SH-SY5Y (cell line): ENCODE data around the gene TRIB2.

Source experiments
- GATA2 ChIP-seq: IDR thresholded peaks from 2 replicates; pipeline ENCODE4 v1.6.1; 2011; ENCODE audit warnings: mild to moderate bottlenecking, low read depth, low read length
- GATA3 ChIP-seq: IDR thresholded peaks from 2 replicates; pipeline ENCODE4 v1.6.1; 2011; ENCODE audit warnings: low read depth, mild to moderate bottlenecking, low read length, moderate library complexity

TRIB2 gene

GRCh38 chr2:12764075-12764730 is 47.5 kb downstream of the TRIB2 start:
- TF ChIP-seq GATA2 (no peak), GATA3 (no peak)

DNA sequence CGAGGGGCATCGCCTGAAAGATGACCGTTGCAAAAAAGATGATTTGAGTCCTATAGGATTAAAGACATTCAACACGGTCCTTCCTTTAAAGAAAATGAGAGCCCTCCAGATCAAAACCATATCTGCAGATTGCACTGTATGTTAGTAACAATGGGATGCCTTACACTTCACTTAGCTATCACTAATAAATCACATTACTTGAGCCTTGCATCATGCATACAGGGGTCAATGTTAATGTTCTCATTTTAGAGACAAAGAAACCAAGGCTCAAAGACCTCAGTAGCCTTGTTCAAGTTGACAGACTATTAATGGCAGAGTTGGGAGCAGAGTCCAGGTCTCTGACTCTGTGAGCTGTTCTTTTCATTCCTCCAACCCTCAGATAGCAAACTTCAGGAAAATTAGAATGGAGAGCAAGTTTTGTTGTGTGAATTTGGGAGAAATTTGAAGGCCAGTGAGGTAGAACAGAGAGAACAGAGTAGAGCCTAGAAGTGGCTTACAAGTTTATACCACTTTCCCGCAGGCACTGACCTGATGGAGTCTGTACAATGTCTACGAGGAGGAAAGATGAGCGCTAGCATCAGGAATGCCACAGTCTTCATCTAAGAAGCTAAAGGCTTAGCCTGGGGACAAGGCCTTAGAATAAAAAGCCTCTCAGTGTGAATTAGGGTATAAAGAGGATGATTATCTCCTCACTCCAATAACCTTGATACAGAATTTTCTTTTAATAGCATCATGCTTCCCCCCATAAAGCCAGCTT is 48.3 kb downstream of the TRIB2 start:
- TF ChIP-seq GATA2 (no peak), GATA3 (no peak)

- no peak for TF ChIP-seq GATA2
- no peak for TF ChIP-seq GATA3
These were observed 49.7 kb downstream of the TRIB2 start for GRCh38 chr2:12766421-12766879.

DNA sequence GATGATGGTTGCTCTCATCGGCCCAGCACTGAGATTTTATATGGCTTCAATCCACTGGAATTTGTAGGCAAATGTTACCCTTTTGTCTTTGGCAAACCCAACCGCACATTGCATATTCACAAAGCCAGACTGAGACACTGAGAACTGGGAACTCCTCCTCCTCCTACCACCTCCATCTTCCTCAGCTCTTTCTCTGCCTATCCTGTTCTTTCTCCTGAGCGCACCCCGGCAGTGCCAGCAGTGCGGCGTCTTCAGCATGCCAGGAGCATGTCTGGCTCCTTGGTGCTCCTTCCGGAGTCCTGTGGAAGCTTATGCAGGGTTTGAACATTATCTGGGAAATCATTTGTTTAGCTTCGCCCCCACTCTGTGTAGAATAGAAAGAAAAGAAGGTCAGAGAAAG is 50.8 kb downstream of the TRIB2 start:
- no peak for TF ChIP-seq GATA3
- no peak for TF ChIP-seq GATA2

DNA sequence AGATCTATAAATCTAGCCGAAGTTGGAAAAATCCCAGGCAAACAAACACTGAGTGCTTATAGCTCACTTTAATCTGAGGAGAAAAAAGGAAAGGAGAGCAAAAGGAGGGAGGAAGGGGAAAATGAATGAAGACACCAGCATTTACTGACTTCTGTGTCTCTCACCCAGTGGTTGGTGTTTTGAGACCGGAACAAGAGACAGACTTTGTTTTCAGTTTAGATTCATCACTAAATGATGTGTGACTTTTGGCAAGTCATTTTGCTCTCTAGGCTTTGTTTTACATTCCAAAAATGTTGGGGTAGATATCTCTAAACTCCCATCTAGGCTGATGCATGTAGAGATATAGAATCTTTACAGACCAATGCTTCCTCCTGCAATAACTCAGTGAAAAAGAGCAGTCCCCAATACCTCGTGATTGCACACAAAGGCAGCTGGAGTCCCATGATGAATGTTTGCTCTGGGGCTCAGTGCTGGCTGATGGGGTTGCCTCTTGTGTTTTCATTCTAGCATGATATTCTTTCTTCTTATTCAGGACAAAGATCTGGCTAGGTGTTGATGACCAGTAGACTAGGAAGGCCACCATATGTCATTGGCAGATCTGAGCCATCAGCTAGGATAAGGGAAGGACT is 51.4 kb downstream of the TRIB2 start:
- TF ChIP-seq GATA3 (no peak), GATA2 (no peak)

DNA sequence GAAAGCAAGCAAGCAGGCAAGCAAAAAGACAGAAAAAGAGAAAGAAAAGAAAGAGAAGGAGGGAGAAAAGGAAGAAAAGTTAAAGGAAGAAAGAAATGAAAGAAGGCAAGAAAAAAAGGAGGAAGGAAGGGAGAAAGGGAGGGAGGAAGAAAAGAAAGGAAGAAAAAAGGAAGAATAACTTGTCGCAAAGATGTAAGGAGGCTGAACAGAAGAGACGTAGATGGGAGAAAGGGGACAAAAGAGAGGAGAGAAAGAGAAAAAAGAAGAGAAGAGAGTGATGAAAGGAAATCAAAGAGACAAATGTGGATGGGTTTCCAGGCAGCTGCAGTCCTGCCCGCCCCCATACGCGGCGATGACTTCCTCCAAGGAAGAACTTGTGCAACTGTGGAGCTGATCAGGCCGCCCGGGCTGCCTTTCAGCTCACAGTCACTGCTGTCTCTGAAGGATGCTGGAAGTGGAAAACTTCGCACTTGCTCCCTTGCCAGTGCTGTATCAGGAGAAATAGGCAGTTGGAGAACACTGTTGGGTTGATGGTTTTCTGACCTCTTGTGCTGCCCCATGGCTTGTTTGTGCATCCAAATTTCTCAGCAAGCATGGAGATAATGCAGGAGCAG is 52.9 kb downstream of the TRIB2 start:
- TF ChIP-seq GATA2 (no peak), GATA3 (no peak)

DNA sequence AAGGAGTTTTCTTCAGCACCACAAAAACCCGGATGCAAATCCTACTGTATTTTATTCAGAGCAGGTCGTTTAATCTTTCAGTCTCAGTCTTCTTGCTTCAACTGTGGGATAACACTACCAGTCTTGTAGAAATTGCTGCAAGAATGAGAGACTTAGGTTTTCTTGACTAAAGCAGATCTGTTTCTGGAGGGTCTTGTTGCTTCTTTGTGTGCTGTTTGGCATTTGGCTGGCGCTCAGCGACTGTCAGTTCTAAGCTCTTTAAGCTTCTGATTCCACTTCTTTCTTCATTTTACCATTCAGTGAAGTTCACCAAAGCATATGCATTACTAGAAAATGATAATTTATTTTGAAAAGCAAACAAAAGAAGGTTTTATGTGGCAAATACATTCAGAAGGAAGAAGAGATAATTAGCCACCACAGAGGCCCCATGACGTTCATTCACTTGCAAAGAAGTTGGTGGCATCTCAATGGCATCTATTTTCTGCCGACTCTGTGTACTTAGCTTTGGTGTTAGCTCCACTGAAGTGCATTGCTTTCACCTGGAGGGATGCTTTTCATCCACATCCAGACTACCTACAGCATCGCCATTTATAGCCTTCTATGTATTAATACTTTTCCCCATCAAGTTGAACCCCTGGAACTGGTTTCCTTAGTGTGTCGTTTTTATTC is 53.7 kb downstream of the TRIB2 start:
- TF ChIP-seq GATA3 (no peak), GATA2 (no peak)

DNA sequence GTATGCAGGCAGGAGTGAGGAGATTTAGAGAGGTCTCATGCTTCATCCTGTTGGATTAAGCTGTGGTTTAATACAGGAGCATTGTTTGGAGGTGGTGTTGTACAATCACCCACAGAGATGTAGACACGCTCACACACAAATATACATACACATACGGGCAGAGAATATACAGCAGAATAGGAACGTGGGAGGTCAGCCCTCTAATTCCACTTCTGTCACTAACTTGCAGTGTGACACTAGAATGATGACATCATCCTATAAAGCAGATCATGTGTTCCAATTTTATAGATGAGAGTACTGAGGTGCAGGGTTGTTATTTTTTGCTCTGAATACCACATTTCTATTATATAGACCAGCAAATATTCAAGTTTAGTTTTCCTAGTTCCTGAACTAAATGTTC is 54.4 kb downstream of the TRIB2 start:
- TF ChIP-seq GATA2 (no peak), GATA3 (no peak)

GRCh38 chr2:12773586-12774394 is 57.1 kb downstream of the TRIB2 start:
- TF ChIP-seq GATA2 = no peak
- no peak for TF ChIP-seq GATA3

DNA sequence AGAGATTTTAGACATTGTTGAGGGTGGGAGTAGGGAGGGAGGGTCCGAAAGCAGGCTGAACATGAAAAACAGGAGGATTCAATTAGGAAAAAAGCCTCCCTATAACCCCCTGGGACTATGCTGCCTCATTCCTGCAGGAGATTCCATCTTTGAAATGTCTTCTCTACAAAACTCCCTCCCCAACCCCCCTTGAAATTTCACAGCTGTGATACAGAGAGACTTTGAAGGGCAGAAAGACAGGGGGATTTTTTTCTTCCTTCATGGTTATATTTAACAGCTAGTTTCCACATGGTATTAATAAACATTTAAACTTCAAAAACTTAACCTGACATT is 57.6 kb downstream of the TRIB2 start:
- TF ChIP-seq GATA3 (no peak), GATA2 (no peak)

DNA sequence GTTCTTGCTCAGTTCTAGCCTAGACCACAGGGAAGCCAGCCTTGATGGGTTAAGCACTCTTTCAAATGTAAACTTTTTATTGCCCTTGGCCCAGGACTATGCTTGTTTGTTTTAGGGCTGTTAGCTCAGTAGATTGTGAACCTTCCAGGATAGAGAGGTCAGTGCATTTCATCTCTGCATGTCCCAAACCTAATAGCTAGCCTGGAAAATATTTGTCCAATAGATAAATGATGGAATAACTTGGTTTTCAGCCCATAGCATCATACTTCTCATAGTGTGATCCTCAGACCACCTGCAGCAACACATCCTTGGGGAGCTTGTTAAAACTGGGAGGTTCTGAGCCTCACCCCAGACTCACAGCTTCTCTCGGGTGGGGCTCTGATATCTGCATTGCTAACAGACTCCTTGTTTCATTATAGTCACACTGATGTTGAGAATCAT is 59.8 kb downstream of the TRIB2 start:
- TF ChIP-seq GATA2 (no peak), GATA3 (no peak)

GRCh38 chr2:12778369-12778768 is 61.6 kb downstream of the TRIB2 start:
- no peak for TF ChIP-seq GATA3
- TF ChIP-seq GATA2 = no peak
